Stomach (tissue), 4 donors: ENCODE measurements around the gene OR10AD1.

Source experiments
- CTCF ChIP-seq, 7 experiments: fragments of 450-650 bp in 4 of 7; fragments of 200-600 bp in 3 of 7; sonication (generic) in 3 of 7; IDR thresholded peaks; one replicate each; pipeline ENCODE4 v1.5.1; 2016 to 2019; ENCODE audit warnings: antibody characterized with exemption in 7 of 7, control low read depth in 2 of 7, mild to moderate bottlenecking in 1 of 7
- EP300 ChIP-seq: sonication (generic); formaldehyde crosslinking; IDR thresholded peaks from one replicate; pipeline ENCODE4 v1.6.1; 2017; ENCODE audit warnings: antibody characterized with exemption
- POLR2A ChIP-seq, 4 donors: fragments of 450-650 bp; IDR thresholded peaks; one replicate each; pipeline ENCODE4 v1.6.1; 2016; ENCODE audit warnings: antibody characterized with exemption in 4 of 4, control low read depth in 2 of 4, mild to moderate bottlenecking in 1 of 4, moderate library complexity in 1 of 4
- POLR2AphosphoS5 ChIP-seq, 3 donors: sonication (generic); formaldehyde crosslinking; IDR thresholded peaks; one replicate each; pipeline ENCODE4 v1.6.1; 2016; ENCODE audit warnings: antibody characterized with exemption in 3 of 3

DNA sequence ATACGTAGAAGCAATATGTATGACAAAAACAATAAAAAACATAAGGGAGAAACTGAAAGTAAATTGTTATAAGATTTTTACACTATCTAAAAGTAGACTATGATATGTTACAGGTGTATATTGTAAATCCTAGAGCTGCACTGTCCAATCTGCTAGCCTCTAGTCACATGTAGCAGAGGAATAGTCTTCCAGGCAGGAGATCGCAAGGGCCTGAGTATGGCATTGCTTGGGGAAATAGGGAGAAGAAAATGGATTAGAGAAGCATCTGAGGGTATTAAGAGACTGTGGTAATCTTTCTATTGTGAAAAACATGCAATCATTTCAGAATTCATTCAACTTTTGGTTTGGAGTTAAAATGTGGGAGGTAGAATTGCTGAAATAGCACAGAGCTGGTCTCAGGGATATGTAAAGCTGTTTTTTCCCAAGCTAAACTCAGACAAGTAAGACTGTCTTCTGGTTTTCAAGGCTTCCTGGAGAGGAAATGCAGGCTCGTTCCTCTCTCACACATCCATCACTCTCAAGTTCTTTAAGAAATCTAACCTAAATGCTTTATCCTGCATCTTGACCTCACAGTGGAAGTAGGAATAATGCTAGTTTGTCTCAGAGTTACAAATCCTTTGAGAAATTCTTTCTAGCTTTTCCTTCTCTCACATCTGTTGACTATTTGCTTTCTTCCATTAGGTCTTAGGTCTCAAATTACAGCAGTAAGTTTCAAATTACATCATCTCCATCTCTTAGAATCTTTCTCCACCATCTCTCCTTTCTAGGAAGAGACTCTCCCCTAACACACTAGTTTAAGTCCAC lies 27.3 kb downstream of the OR10AD1 start:
- TF ChIP-seq POLR2AphosphoS5 (IDR thresholded peaks at IDR 0.05): no peak
- no peak for TF ChIP-seq CTCF (IDR thresholded peaks at IDR 0.05)
- no peak for TF ChIP-seq POLR2A (IDR thresholded peaks at IDR 0.05)
- no peak for TF ChIP-seq EP300
